SU-DHL-6 (cell line): ENCODE measurements around the gene TRAPPC5.

Experiments
- EZH2phosphoT487 ChIP-seq: fragments of 200-600 bp; sonication (generic), shearing (Covaris generic); conservative IDR thresholded peaks from 2 replicates; pipeline ENCODE4 v1.6.1; 2018; ENCODE audit warnings: mild to moderate bottlenecking, antibody characterized with exemption, low read length, moderate library complexity, mixed read lengths
- TF ChIP-seq, protein P1 (sequence below): fragments of 200-600 bp; sonication (generic); IDR thresholded peaks from one replicate; pipeline ENCODE4 v1.5.1; 2017; ENCODE audit warnings: antibody characterized with exemption, mild to moderate bottlenecking, low read length, moderate library complexity; ENCODE audit not compliant: insufficient read depth, poor library complexity, severe bottlenecking

DNA sequence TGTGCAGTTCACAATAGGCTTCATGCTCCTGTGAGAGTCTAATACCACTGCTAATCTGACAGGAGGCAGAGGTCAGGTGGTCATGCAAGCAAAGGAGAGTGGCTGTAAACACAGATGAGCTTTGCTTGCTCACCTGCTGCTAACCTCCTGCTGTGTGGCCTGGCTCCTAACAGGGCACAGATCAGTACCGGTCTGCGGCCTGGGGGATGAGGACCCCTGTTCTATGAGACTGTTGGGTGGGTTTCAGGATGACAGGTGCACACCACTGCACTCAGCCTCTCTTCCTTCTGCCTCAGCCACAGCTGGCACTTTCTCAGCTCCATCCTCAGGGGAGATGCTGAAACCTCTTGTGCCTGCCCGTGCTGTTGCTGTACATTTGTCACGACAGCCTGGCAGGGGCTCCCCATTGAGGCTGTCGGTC lies 41.6 kb downstream of the TRAPPC5 start:
- TF ChIP-seq, protein P1, sequence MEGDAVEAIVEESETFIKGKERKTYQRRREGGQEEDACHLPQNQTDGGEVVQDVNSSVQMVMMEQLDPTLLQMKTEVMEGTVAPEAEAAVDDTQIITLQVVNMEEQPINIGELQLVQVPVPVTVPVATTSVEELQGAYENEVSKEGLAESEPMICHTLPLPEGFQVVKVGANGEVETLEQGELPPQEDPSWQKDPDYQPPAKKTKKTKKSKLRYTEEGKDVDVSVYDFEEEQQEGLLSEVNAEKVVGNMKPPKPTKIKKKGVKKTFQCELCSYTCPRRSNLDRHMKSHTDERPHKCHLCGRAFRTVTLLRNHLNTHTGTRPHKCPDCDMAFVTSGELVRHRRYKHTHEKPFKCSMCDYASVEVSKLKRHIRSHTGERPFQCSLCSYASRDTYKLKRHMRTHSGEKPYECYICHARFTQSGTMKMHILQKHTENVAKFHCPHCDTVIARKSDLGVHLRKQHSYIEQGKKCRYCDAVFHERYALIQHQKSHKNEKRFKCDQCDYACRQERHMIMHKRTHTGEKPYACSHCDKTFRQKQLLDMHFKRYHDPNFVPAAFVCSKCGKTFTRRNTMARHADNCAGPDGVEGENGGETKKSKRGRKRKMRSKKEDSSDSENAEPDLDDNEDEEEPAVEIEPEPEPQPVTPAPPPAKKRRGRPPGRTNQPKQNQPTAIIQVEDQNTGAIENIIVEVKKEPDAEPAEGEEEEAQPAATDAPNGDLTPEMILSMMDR, result no peak
- no peak for TF ChIP-seq EZH2phosphoT487
